GM12801 (cell line): Measurements from ENCODE around the gene ADAMTS6.

ENCODE experiments used
- TF ChIP-seq, protein P1 (sequence below): IDR thresholded peaks from one replicate; pipeline ENCODE4 v1.5.1; 2011; ENCODE audit warnings: control low read depth; ENCODE audit not compliant: insufficient read length; ENCODE audit errors: extremely low read depth

The ADAMTS6 gene

DNA sequence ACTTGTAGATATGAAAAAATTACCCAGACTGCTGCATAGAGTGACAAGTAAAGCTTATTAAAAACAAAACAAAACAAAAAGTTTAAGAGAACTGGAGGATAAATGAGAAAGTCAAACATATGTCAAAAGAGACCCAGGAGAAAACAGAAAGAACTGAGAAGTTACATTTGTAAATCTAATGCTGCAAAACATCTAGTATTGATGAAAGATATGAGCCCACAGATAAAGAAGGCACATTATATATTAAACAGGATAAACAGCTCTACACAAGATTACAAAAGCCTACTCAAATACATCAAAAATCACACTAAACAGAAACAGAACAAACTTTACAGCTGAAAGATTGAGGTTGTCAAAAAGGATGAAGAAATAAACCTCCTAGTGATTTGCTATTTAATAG is 55.1 kb downstream of the ADAMTS6 start:
- TF ChIP-seq, protein P1, sequence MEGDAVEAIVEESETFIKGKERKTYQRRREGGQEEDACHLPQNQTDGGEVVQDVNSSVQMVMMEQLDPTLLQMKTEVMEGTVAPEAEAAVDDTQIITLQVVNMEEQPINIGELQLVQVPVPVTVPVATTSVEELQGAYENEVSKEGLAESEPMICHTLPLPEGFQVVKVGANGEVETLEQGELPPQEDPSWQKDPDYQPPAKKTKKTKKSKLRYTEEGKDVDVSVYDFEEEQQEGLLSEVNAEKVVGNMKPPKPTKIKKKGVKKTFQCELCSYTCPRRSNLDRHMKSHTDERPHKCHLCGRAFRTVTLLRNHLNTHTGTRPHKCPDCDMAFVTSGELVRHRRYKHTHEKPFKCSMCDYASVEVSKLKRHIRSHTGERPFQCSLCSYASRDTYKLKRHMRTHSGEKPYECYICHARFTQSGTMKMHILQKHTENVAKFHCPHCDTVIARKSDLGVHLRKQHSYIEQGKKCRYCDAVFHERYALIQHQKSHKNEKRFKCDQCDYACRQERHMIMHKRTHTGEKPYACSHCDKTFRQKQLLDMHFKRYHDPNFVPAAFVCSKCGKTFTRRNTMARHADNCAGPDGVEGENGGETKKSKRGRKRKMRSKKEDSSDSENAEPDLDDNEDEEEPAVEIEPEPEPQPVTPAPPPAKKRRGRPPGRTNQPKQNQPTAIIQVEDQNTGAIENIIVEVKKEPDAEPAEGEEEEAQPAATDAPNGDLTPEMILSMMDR: no peak

DNA sequence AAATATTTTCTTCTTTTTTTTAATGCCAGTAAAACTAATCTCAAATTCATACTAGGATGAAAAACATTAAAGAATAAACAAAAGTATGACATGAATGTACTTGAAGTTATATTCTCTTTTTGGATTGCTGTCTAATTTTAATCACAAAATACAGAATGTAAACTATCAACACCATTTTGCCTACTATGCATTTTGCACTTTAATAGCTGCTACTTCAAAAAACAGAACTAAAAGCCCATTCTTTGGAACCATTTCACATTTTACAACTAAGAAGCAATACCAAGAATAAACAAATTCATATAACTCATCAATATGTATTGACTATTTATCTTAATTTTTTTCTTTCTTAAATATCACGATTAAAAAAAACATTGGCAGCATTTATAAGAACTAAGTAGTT is 58.1 kb downstream of the ADAMTS6 start:
- TF ChIP-seq, protein P1: no peak

DNA sequence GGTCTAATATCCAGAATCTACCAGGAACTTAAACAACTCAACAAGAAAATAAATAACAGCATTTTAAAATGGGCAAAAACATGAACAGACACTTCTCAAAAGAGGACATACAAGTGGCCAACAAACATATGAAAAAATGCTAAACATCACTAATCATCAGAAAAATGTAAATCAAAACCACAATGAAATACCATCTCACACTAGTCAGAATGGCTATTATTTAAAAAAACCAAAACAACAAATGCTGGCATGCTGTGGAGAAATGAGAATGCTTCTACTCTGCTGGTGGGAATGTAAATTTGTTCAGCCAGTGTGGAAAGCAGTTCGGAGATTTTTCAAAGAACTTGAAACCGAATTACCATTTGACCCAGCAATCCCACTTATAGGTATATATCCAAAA is 63.1 kb downstream of the ADAMTS6 start:
- TF ChIP-seq, protein P1: no peak

DNA sequence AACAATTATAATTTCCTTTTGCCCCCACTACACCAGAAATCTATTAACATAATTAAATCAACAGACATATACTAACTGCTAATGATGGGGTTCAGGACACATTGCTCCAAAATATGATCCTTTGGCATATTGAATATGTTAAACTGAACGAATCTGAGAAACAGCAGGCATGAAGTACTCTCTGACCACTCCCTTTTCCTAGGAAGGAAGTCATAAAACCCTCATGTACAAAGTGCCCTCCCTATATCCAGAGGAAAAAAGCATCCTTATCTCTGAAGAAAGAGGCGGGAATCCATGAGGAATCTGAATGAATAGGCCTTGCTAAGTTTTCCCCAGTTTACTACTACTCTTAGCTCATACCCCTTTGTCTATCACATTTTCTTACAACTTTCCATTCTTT is 67.9 kb downstream of the ADAMTS6 start:
- TF ChIP-seq, protein P1: no peak

DNA sequence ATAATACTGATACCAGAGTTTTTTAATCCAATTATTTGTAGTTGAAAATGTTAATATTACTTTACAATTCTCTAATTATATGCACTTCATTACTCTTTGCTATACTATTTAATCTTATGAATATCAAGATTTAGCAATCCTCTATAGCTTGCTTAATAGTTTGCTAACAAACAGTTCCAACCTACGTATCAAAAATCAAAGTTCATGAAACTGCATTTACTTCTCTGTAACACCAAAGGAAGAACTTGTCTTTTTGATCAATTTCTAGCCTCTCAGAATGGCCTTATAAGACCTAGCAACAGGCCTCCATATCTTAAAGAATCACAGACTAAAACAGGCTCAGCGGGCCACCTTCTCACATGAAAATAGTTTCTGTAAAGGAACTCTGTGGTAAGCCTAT is 68.9 kb downstream of the ADAMTS6 start:
- TF ChIP-seq, protein P1: no peak

DNA sequence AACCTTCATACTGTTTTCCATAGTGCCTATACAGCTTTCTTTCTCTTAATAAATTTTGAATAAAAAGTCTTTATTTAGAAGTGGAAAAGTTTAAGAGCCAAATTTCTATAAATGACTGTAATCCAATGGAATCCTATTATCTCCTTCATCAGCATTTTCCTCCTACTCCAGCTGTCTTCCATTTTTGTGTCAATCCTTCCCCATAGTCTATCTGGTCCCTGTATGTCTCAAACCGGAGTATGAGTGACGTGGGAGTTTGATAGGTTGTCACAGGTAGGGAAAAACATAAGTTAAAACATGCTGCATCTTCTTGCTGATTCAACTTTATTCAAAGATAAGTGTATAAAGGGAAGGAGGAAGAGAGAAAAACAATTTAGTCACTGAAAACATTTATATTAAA is 70.4 kb downstream of the ADAMTS6 start:
- TF ChIP-seq, protein P1: no peak

DNA sequence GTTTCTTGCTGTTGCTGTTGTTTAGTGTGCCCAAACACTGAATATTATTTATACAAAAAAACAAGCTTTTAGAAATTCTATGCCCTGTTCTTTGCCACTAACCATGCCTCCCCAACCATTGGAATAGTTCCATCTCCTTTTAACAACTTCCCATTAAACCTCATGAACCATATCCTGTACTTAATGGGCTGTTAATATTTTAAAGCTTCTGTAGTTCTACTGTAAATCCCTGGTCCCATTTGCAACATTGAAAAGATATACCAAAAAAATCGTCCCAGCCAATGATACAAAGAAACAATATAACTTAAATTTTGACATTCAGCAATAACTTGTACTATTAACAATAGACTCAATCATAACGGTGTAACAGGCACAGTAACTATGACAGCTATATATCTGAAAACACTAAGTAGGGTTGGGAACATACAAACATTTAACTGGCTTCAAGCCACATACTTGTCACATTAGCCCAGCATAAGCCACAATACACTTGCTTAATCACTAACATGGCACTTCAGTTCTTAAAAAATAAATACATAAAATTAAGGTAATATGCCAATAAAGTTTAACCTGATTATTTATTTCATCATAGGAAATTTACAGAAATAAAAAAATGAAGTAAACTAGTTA is 86.1 kb downstream of the ADAMTS6 start:
- TF ChIP-seq, protein P1: no peak

DNA sequence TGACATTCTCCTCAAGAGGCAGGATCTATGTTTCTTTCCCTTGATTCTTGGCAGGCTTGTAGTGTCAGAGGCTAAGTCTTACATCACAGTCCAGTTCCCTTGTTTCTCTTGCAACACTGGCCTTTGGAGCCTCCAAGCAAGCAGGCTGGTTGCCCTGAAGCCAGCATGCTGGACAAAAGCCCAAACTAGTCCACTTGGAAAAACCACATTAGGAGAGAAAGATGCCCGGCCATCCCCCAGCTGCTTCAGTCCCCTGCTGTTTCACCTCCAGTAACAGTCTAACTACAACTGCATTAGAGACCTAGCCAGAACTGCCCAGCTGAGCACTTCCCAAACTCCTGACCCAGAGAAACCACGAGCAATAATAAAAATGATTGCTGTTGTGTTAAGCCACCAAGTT is 87.6 kb downstream of the ADAMTS6 start:
- TF ChIP-seq, protein P1: no peak
